SK-N-SH (cell line): ENCODE data around the gene SH3PXD2B.
"Not testable (repeated sequence)": the region's sequence is repeated elsewhere in the genome, so short reads cannot be mapped to it uniquely, and the experiment has no call there.

Source experiments
- ELF1 ChIP-seq: IDR thresholded peaks from 2 replicates; pipeline ENCODE4 v1.4.0; 2012
- EP300 ChIP-seq, 2 experiments: IDR thresholded peaks; 2 replicates each; pipeline versions ENCODE4 v1.4.0 to v1.6.1; 2012; ENCODE audit warnings: borderline replicate concordance in 1 of 2, low read depth in 1 of 2, low read length in 1 of 2
- GATA2 ChIP-seq: sonication (generic); formaldehyde crosslinking; IDR thresholded peaks from 2 replicates; pipeline ENCODE4 v1.5.0; 2020; ENCODE audit warnings: mild to moderate bottlenecking, missing genetic modification reagents
- MAX ChIP-seq: IDR thresholded peaks from 2 replicates; pipeline ENCODE4 v1.4.0; 2012; ENCODE audit warnings: low read depth
- NRF1 ChIP-seq: IDR thresholded peaks from 2 replicates; pipeline ENCODE4 v1.6.1; 2012; ENCODE audit warnings: low read depth, mild to moderate bottlenecking, low read length
- SIN3A ChIP-seq: IDR thresholded peaks from 2 replicates; pipeline ENCODE4 v1.6.1; 2012; ENCODE audit warnings: low read depth, mild to moderate bottlenecking, low read length, moderate library complexity, borderline replicate concordance
- TCF12 ChIP-seq: IDR thresholded peaks from 2 replicates; pipeline ENCODE4 v1.4.0; 2012
- YY1 ChIP-seq: IDR thresholded peaks from 2 replicates; pipeline ENCODE4 v1.4.0; 2012; ENCODE audit warnings: low read depth, mild to moderate bottlenecking
- TF ChIP-seq, protein P1 (sequence below): fragments of 200-600 bp; sonication (generic); IDR thresholded peaks from 2 replicates; pipeline ENCODE4 v1.6.1; 2017; ENCODE audit warnings: antibody characterized with exemption, mild to moderate bottlenecking, moderate library complexity

DNA sequence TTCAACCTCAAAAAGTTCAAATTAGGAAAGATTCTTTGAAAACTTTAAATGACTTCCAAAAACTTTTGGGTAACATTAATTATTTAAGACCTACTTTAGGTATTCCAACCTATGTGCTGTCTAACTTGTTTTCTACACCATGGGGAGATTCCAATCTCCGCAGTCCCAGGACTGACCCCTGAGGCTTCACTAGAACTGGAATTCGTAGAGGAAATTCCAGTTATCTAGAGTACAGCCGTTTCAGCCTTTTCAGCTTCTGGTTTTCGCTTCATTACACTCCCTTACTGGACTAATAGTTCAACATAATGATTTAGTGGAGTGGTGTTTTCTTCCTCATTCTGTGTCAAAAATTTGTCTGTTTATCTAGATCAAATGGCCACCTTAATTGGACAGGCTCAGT lies 55.7 kb downstream of the SH3PXD2B start:
- TF ChIP-seq GATA2; EP300 (IDR thresholded peaks at IDR 0.05; ENCODE audit: borderline replicate concordance in 1 of 2, low read depth in 1 of 2, low read length in 1 of 2); MAX; ELF1; YY1; TCF12; NRF1; SIN3A: not testable (repeated sequence)
- TF ChIP-seq, protein P1, sequence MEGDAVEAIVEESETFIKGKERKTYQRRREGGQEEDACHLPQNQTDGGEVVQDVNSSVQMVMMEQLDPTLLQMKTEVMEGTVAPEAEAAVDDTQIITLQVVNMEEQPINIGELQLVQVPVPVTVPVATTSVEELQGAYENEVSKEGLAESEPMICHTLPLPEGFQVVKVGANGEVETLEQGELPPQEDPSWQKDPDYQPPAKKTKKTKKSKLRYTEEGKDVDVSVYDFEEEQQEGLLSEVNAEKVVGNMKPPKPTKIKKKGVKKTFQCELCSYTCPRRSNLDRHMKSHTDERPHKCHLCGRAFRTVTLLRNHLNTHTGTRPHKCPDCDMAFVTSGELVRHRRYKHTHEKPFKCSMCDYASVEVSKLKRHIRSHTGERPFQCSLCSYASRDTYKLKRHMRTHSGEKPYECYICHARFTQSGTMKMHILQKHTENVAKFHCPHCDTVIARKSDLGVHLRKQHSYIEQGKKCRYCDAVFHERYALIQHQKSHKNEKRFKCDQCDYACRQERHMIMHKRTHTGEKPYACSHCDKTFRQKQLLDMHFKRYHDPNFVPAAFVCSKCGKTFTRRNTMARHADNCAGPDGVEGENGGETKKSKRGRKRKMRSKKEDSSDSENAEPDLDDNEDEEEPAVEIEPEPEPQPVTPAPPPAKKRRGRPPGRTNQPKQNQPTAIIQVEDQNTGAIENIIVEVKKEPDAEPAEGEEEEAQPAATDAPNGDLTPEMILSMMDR = not testable (repeated sequence)
